Coronary artery (tissue), 2 donors: Measurements from ENCODE around the gene BLOC1S1.

Experiments
- DNase-seq: peaks from one replicate; pipeline ENCODE4 v3.0.0-alpha.2; 2017; ENCODE audit warnings: low spot score
- H3K27ac ChIP-seq, 2 donors: fragments of 200-600 bp; sonication (generic); one replicate each; pipeline ENCODE4 v1.5.1; 2016 to 2019
- H3K4me3 ChIP-seq: fragments of 200-600 bp; sonication (generic); 2 replicates; pipeline ENCODE4 v1.5.1; 2016; ENCODE audit warnings: mild to moderate bottlenecking, moderate library complexity
- CTCF ChIP-seq: fragments of 200-600 bp; sonication (generic); IDR thresholded peaks from one replicate; pipeline ENCODE4 v1.5.1; 2019; ENCODE audit warnings: antibody characterized with exemption

Gene BLOC1S1

GRCh38 chr12:55712700-55713415, 3.0 kb upstream of the BLOC1S1 start:
- DNase-seq, result no peak
- no peak for TF ChIP-seq CTCF
- Histone ChIP-seq H3K27ac (peak overlapping the region; percentile 76 to 92), H3K4me3 (peak overlapping the region; percentile 52)

- peak overlapping the region; percentile 76 to 92 for H3K27ac ChIP-seq
- H3K4me3 ChIP-seq, result no peak overlapping the region
- no peak for DNase-seq
- TF ChIP-seq CTCF, result no peak
These were observed 2.1 kb upstream of the BLOC1S1 start for GRCh38 chr12:55713721-55714120.

- no peak for TF ChIP-seq CTCF
- Histone ChIP-seq H3K4me3 (peak overlapping the region; percentile 83), H3K27ac (peak overlapping the region; percentile 73 to 96)
- no peak for DNase-seq
These were observed 579 bp upstream of the BLOC1S1 start for GRCh38 chr12:55715169-55715764.

GRCh38 chr12:55716582-55716957, 724 bp downstream of the BLOC1S1 start:
- Histone ChIP-seq H3K4me3 (peak overlapping the region; percentile 83), H3K27ac (peak overlapping the region; percentile 73 to 96)
- no peak for TF ChIP-seq CTCF
- no peak for DNase-seq

GRCh38 chr12:55717011-55718007, 1.5 kb downstream of the BLOC1S1 start:
- no peak for TF ChIP-seq CTCF
- no peak for DNase-seq
- H3K4me3 ChIP-seq, result peak overlapping the region; percentile 83
- H3K27ac ChIP-seq, result peak overlapping the region; percentile 73 to 96

GRCh38 chr12:55718015-55718414, 2.2 kb downstream of the BLOC1S1 start:
- no peak for DNase-seq
- no peak for TF ChIP-seq CTCF
- Histone ChIP-seq H3K4me3 (peak overlapping the region; percentile 28), H3K27ac (peak overlapping the region; percentile 73 to 96)
